ENCODE data around the gene TSPAN18.

The TSPAN18 gene

GRCh38 chr11:44911029-44911814 lies 184.5 kb downstream of the TSPAN18 start:
- no peak overlapping the region for H3K9ac ChIP-seq (ENCODE audit: low read length)
- H3K36me3 ChIP-seq (replicated peaks; ENCODE audit: insufficient read depth, low read length): no peaks in the 10 kb centered on the region
- H3K4me2 ChIP-seq (ENCODE audit: low read depth, low read length): peak overlapping the region; percentile 54; the same call in 1 of the 2 replicates
- no peaks in the 10 kb centered on the region for H3K9me2 ChIP-seq (replicated peaks; ENCODE audit: insufficient read depth, low read length)
- no peaks in the 10 kb centered on the region for H4K20me1 ChIP-seq (ENCODE audit: insufficient read depth, low read length)
- H3K4me1 ChIP-seq (ENCODE audit: low read length): peaks cover 2% of the 10 kb centered on the region
- H2AFZ ChIP-seq (ENCODE audit: low read length): peak overlapping the region; percentile 42; the same call in 1 of the 2 replicates
- H3F3A ChIP-seq (ENCODE audit: insufficient read depth, low read length): no peaks in the 10 kb centered on the region
- peak; percentile 83 for TF ChIP-seq CTCF (IDR thresholded peaks at IDR 0.05; ENCODE audit: low read length)
- TF ChIP-seq EZH2phosphoT487 (IDR thresholded peaks at IDR 0.05; ENCODE audit: low read length): no peak
- peak; percentile 88 for DNase-seq
- no peak overlapping the region for H3K27ac ChIP-seq (ENCODE audit: low read length)
- H3K4me3 ChIP-seq (ENCODE audit: low read length): no peak overlapping the region
- no peaks in the 10 kb centered on the region for H3K9me3 ChIP-seq (replicated peaks; ENCODE audit: insufficient read depth, low read length)
- no peaks in the 10 kb centered on the region for H3K79me2 ChIP-seq (ENCODE audit: low read length)
- H3K27me3 ChIP-seq (replicated peaks; ENCODE audit: insufficient read depth, low read length): no peaks in the 10 kb centered on the region; the same call in 1 of the 2 replicates

DNA sequence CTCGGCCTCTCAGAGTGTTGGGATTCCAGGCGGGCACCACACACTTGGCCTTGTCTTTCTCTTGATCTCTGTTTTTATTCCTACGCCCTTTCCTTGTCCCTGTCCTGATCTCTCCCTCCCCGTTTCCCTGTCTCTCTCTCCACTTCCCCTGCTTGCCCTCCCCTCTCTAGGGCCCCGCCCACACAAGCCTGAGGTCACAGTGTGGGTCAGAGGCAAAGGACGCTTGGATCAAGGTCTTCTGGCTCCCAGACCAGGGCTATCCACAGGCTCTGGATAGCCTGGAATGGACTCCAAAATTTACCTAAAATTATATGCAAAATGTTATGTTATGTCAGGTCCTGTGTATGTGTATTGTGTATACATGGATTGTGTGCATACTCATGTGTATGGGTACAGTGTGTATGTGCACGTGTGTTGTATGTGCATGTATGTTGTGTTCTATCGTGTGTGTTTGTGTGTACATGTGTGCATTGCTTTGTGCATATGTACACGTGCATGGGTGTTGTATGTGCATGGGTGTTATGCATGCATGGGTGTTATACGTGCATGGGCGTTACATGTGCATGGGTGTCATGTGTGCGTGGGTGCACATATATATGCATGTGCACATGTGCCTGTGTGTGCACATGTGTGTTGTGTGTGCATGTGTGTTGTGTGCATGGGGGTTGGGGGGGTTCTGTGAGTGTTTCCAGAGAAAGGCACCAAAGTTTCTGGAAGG lies 185.7 kb downstream of the TSPAN18 start:
- no peak for TF ChIP-seq EZH2phosphoT487 (IDR thresholded peaks at IDR 0.05; ENCODE audit: low read length)
- TF ChIP-seq CTCF (IDR thresholded peaks at IDR 0.05; ENCODE audit: low read length): no peak
- TF ChIP-seq EZH2 (optimal IDR thresholded peaks at IDR 0.05; ENCODE audit: low read depth, low read length): no peak
- H3K27ac ChIP-seq (ENCODE audit: low read length): no peak overlapping the region
- no peaks in the 10 kb centered on the region for H3K9me2 ChIP-seq (replicated peaks; ENCODE audit: insufficient read depth, low read length)
- no peak overlapping the region for H3K9ac ChIP-seq (ENCODE audit: low read length)
- peaks cover 14% of the 10 kb centered on the region for H3K4me1 ChIP-seq (ENCODE audit: low read length)
- no peaks in the 10 kb centered on the region for H3K79me2 ChIP-seq (ENCODE audit: low read length)
- no peaks in the 10 kb centered on the region for H3K36me3 ChIP-seq (replicated peaks; ENCODE audit: insufficient read depth, low read length)
- no peaks in the 10 kb centered on the region for H4K20me1 ChIP-seq (ENCODE audit: insufficient read depth, low read length)
- H3K9me3 ChIP-seq (replicated peaks; ENCODE audit: insufficient read depth, low read length): no peaks in the 10 kb centered on the region
- H3K4me3 ChIP-seq (ENCODE audit: low read length): no peak overlapping the region
- no peaks in the 10 kb centered on the region; the same call in 1 of the 2 replicates for H3K27me3 ChIP-seq (replicated peaks; ENCODE audit: insufficient read depth, low read length)
- H3F3A ChIP-seq (ENCODE audit: insufficient read depth, low read length): no peaks in the 10 kb centered on the region
- no peak for DNase-seq
- no peak overlapping the region for H2AFZ ChIP-seq (ENCODE audit: low read length)
- no peak overlapping the region for H3K4me2 ChIP-seq (ENCODE audit: low read depth, low read length)

DNA sequence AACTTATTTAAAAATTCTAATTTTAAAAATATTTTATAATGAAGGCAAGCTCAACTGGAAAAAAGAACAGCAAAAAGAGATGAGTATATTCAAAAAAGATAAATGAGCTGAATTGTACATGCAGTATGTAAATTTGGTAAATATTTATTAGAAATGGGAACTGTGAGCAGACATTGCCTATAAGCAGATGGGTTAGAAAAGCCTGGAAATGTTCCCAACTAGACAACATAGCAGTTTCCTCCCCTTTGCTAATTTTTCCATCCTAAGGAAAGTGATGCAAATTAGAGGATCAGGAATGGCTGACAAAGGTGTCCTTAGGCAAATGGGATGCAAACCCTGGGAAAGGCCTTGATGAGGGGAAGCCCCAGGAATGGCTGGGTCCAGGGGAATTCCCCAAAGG lies 186.7 kb downstream of the TSPAN18 start:
- no peak for DNase-seq
- Histone ChIP-seq H2AFZ (ENCODE audit: low read length) (no peak overlapping the region), H3K27me3 (replicated peaks; ENCODE audit: insufficient read depth, low read length) (no peaks in the 10 kb centered on the region), H3K36me3 (replicated peaks; ENCODE audit: insufficient read depth, low read length) (no peaks in the 10 kb centered on the region), H3K4me2 (ENCODE audit: low read depth, low read length) (no peak overlapping the region), H3K79me2 (ENCODE audit: low read length) (no peaks in the 10 kb centered on the region), H3K27ac (ENCODE audit: low read length) (no peak overlapping the region), H3K9me3 (replicated peaks; ENCODE audit: insufficient read depth, low read length) (no peaks in the 10 kb centered on the region), H3K9ac (ENCODE audit: low read length) (no peak overlapping the region), H3K9me2 (replicated peaks; ENCODE audit: insufficient read depth, low read length) (no peaks in the 10 kb centered on the region), H4K20me1 (ENCODE audit: insufficient read depth, low read length) (no peaks in the 10 kb centered on the region), H3K4me1 (ENCODE audit: low read length) (peaks cover 15% of the 10 kb centered on the region), H3F3A (ENCODE audit: insufficient read depth, low read length) (no peaks in the 10 kb centered on the region), H3K4me3 (ENCODE audit: low read length) (no peak overlapping the region)
- TF ChIP-seq CTCF (IDR thresholded peaks at IDR 0.05; ENCODE audit: low read length): no peak
